Measurements from ENCODE around the gene GRIA3.
"Not testable (repeated sequence)": the region's sequence is repeated elsewhere in the genome, so short reads cannot be mapped to it uniquely, and the experiment has no call there.

Gene GRIA3

DNA sequence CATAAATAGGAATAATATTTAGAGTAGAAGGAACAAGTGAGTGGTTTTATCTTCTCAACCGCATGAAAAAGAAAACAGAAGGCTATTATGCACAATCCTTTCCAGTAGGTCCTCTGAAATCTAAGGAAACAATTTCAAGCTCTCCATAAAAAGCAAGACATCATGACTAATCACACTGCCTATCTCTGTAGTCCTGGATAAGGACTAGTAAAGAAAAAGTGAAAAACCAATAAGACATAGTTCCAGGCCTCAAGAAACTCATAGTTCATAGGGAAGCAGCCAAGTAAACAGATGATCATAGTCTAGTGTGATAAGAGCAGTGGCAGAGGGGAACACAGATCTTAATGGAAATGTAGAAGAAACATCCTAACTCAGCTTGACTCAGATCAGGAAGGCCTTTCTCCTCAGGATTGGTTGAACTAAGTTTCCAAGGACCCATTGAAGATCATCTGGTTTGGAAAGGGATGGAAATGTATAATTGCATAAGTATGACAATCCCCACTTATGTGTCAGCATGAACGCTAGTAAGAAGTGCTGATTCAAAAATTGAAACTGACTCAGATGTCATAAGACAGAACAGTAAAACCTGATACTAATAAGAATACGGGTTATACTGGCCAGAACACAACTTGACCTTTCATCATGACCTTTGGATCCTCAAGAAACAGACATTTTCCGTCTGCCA, 155.3 kb downstream of the GRIA3 start:
- Histone ChIP-seq H3K36me3 (ENCODE audit: insufficient read depth, low read length) (no peaks in the 10 kb centered on the region), H3K27ac (ENCODE audit: low read depth, low read length) (peak overlapping the region; percentile 88), H3K4me1 (ENCODE audit: control insufficient read depth, insufficient read depth, low read length, unreplicated experiment) (peaks cover 17% of the 10 kb centered on the region), H3K4me3 (ENCODE audit: low read depth, low read length) (no peak overlapping the region), H3K79me2 (ENCODE audit: control insufficient read depth, insufficient read depth, low read length, unreplicated experiment) (no peaks in the 10 kb centered on the region), H3K27me3 (ENCODE audit: insufficient read depth, low read length) (no peaks in the 10 kb centered on the region), H2AFZ (ENCODE audit: low read length, unreplicated experiment) (no peak overlapping the region)

DNA sequence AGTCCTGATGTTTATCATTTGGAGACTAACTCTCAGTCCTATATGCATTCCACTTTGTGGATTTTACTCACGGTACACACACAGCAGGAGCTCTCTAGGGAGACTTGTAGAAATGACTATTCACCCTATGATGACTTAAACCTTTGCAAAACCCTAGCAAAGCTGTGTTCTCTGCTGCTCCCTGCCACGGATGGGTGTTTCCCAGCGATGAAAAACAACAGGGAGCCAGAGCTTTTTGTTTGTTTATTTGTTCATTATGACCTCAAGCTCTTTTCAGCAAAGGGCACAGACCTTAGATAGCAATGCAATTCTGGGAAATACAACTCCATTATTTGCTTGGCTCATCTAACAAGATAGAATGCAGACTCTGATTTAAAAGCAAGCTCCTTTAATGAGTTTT, 156.6 kb downstream of the GRIA3 start:
- H3K36me3 ChIP-seq (ENCODE audit: insufficient read depth, low read length), result no peaks in the 10 kb centered on the region
- peak overlapping the region; percentile 88 for H3K27ac ChIP-seq (ENCODE audit: low read depth, low read length)
- H3K4me3 ChIP-seq (ENCODE audit: low read depth, low read length), result no peak overlapping the region
- H3K27me3 ChIP-seq (ENCODE audit: insufficient read depth, low read length), result no peaks in the 10 kb centered on the region
- H3K4me1 ChIP-seq (ENCODE audit: control insufficient read depth, insufficient read depth, low read length, unreplicated experiment), result peaks cover 17% of the 10 kb centered on the region
- H2AFZ ChIP-seq (ENCODE audit: low read length, unreplicated experiment), result no peak overlapping the region
- H3K79me2 ChIP-seq (ENCODE audit: control insufficient read depth, insufficient read depth, low read length, unreplicated experiment), result no peaks in the 10 kb centered on the region

DNA sequence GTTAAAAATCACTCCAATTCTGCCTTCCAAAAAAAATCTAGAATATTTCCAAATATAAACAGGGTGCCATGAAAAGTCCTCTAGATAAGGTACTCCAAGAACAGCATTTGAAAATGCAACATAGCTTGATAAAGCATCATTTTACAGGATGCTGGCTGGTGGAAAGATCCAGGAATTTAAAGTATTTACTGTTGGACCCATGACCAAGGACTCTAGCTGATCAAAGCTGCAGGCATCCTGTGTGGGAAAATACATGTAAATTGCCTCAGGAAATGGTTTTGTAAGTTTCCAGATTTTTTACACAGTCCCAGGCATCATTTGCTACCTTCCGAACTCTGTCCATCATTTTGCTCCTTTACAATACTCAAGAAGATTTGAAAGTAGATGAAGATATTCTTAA, 164.4 kb downstream of the GRIA3 start:
- no peak overlapping the region for H3K27ac ChIP-seq (ENCODE audit: low read depth, low read length)
- H3K4me3 ChIP-seq (ENCODE audit: low read depth, low read length), result no peak overlapping the region
- no peaks in the 10 kb centered on the region for H3K27me3 ChIP-seq (ENCODE audit: insufficient read depth, low read length)
- no peaks in the 10 kb centered on the region for H3K79me2 ChIP-seq (ENCODE audit: control insufficient read depth, insufficient read depth, low read length, unreplicated experiment)
- no peaks in the 10 kb centered on the region for H3K36me3 ChIP-seq (ENCODE audit: insufficient read depth, low read length)
- H3K4me1 ChIP-seq (ENCODE audit: control insufficient read depth, insufficient read depth, low read length, unreplicated experiment), result no peaks in the 10 kb centered on the region
- no peak overlapping the region for H2AFZ ChIP-seq (ENCODE audit: low read length, unreplicated experiment)

DNA sequence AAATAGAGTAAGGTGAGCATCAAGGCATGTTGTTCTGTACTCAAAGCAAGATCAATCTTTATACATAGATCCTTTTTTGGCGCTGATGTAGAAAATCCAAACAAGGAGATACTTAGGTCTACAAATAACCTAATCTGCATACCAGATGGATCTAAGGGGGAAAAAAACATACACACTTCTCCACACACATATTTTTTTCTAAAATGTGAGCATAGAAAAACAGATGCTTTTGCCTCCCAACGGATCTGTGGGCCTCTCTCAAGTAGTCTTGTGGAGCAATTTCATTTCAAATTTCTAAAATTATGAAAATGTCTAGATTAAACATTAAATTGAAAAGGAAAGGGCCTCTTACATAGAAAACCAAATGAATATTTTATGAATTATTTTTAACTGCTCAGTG, 166.1 kb downstream of the GRIA3 start:
- H3K79me2 ChIP-seq (ENCODE audit: control insufficient read depth, insufficient read depth, low read length, unreplicated experiment), result no peaks in the 10 kb centered on the region

DNA sequence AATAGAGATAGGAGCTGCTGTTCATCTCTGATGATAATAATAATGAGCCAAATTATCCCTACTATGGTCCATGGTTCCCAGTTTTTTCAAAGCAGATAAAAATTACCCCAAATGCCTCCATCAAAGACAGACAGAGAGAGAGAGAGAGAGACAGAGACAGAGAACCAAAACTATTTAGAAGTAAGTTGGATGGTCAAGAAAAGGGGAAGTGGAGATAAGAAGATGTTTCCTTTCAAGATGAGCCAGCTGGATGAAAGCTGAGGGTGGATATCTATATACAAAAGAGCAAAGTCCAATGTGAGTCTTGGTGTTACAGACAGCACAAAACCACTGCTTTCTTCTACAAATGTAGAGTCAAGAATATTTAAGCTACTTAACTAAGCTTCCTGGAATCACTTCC, 173.9 kb downstream of the GRIA3 start:
- H3K27me3 ChIP-seq (ENCODE audit: insufficient read depth, low read length), result no peaks in the 10 kb centered on the region
- H3K27ac ChIP-seq (ENCODE audit: low read depth, low read length), result no peak overlapping the region
- no peaks in the 10 kb centered on the region for H3K4me1 ChIP-seq (ENCODE audit: control insufficient read depth, insufficient read depth, low read length, unreplicated experiment)
- no peaks in the 10 kb centered on the region for H3K79me2 ChIP-seq (ENCODE audit: control insufficient read depth, insufficient read depth, low read length, unreplicated experiment)
- H2AFZ ChIP-seq (ENCODE audit: low read length, unreplicated experiment), result no peak overlapping the region
- H3K4me3 ChIP-seq (ENCODE audit: low read depth, low read length), result no peak overlapping the region
- H3K36me3 ChIP-seq (ENCODE audit: insufficient read depth, low read length), result no peaks in the 10 kb centered on the region

More for the DNA sequence above, 166.1 kb downstream of the GRIA3 start:
- H3K27me3 ChIP-seq (ENCODE audit: insufficient read depth, low read length), result no peaks in the 10 kb centered on the region
- H3K4me1 ChIP-seq (ENCODE audit: control insufficient read depth, insufficient read depth, low read length, unreplicated experiment), result no peaks in the 10 kb centered on the region
- H2AFZ ChIP-seq (ENCODE audit: low read length, unreplicated experiment), result no peak overlapping the region
- no peak overlapping the region for H3K4me3 ChIP-seq (ENCODE audit: low read depth, low read length)
- H3K36me3 ChIP-seq (ENCODE audit: insufficient read depth, low read length), result no peaks in the 10 kb centered on the region
- H3K27ac ChIP-seq (ENCODE audit: low read depth, low read length), result no peak overlapping the region

DNA sequence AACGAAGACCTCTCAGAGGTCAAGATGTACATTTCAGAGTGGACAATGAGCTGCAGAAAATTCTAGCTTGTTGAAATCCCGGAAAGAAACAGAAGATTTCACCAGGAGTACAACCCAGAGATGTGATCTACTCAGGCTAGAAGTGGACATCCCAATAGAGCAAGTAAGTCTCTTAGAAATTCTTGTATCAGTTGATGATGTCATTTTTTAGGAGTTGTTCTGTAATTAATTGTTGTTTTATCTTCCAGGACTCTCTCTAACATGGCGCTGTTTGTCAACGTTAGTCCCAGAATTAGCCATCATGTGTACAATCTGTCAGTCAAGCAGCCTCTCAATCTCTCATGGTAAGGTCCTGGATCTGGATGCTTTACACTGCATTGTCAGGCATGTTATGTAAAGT, 174.4 kb downstream of the GRIA3 start:
- no peak overlapping the region for H3K27ac ChIP-seq (ENCODE audit: low read depth, low read length)
- no peaks in the 10 kb centered on the region for H3K4me1 ChIP-seq (ENCODE audit: control insufficient read depth, insufficient read depth, low read length, unreplicated experiment)
- H3K4me3 ChIP-seq (ENCODE audit: low read depth, low read length), result no peak overlapping the region
- H3K79me2 ChIP-seq (ENCODE audit: control insufficient read depth, insufficient read depth, low read length, unreplicated experiment), result no peaks in the 10 kb centered on the region
- no peak overlapping the region for H2AFZ ChIP-seq (ENCODE audit: low read length, unreplicated experiment)
- no peaks in the 10 kb centered on the region for H3K27me3 ChIP-seq (ENCODE audit: insufficient read depth, low read length)
- no peaks in the 10 kb centered on the region for H3K36me3 ChIP-seq (ENCODE audit: insufficient read depth, low read length)

DNA sequence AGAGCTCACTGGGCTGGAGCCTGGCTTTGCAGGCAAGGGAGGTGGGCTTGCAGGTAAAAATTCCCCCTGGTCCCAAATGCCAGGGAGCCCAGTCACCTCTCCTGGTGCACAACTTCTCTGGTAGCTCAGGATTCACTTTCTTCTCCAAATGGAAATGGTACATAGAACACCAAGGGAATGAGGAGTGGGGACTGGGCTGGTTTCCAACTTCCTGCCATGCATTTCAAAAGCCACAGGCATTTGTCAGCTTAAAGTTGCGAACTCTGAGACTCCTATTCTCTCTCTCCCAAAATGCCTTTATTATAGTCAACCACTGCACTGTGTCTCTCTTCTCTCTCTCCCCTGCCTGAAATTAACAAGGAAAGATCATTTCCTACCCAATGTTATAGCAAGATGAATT, 177.3 kb downstream of the GRIA3 start:
- Histone ChIP-seq H3K79me2 (ENCODE audit: control insufficient read depth, insufficient read depth, low read length, unreplicated experiment) (no peaks in the 10 kb centered on the region), H3K27ac (ENCODE audit: low read depth, low read length) (no peak overlapping the region), H3K4me1 (ENCODE audit: control insufficient read depth, insufficient read depth, low read length, unreplicated experiment) (no peaks in the 10 kb centered on the region), H3K36me3 (ENCODE audit: insufficient read depth, low read length) (no peaks in the 10 kb centered on the region), H3K4me3 (ENCODE audit: low read depth, low read length) (no peak overlapping the region), H2AFZ (ENCODE audit: low read length, unreplicated experiment) (no peak overlapping the region), H3K27me3 (ENCODE audit: insufficient read depth, low read length) (no peaks in the 10 kb centered on the region)

DNA sequence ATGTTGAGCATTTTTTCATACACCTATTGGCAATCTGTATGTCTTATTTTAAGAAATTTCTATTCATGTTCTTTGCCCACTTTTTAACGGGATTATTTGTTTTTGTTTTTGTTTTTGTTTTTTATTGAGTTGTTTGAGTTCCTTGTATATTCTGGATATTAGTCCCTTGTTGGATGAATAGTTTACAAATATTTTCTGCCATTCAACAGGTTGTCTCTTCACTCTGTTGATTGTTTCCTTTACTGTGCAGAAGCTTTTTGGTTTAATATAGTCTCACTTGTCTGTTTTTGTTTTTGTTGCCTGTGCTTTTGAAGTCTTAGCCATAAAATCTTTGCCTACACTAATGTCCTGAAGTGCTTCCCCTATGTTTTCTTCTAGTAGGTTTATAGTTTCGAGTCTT, 202.1 kb downstream of the GRIA3 start:
- not testable (repeated sequence) for H3K4me1 ChIP-seq (ENCODE audit: control insufficient read depth, insufficient read depth, low read length, unreplicated experiment); H3K4me3 ChIP-seq (ENCODE audit: low read depth, low read length); H3K79me2 ChIP-seq (ENCODE audit: control insufficient read depth, insufficient read depth, low read length, unreplicated experiment); H3K27me3 ChIP-seq (ENCODE audit: insufficient read depth, low read length); H3K27ac ChIP-seq (ENCODE audit: low read depth, low read length); H3K36me3 ChIP-seq (ENCODE audit: insufficient read depth, low read length); H2AFZ ChIP-seq (ENCODE audit: low read length, unreplicated experiment)

DNA sequence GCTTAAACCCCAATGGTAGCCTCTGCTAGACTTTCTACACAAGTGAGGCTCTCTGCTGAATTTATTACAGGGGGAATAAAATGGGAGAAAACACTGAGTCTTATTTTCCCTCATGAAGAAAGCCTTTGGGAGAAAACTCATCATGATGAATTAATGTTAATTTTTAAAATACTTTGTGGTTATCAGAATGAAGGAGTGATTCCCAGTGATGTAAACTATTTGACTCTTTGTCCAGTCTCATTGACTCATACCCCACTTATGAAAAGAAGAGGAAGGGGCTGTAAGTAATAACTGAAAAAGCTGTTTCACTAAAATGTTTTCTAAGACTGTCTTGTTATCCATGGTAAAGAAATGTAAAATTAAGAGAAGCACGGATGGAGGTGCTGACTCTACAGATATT, 208.8 kb downstream of the GRIA3 start:
- H3K27ac ChIP-seq (ENCODE audit: low read depth, low read length), result no peak overlapping the region
- H3K4me1 ChIP-seq (ENCODE audit: control insufficient read depth, insufficient read depth, low read length, unreplicated experiment), result no peaks in the 10 kb centered on the region
- H3K27me3 ChIP-seq (ENCODE audit: insufficient read depth, low read length), result no peaks in the 10 kb centered on the region
- no peak overlapping the region for H2AFZ ChIP-seq (ENCODE audit: low read length, unreplicated experiment)
- H3K4me3 ChIP-seq (ENCODE audit: low read depth, low read length), result no peak overlapping the region
- no peaks in the 10 kb centered on the region for H3K79me2 ChIP-seq (ENCODE audit: control insufficient read depth, insufficient read depth, low read length, unreplicated experiment)
- no peaks in the 10 kb centered on the region for H3K36me3 ChIP-seq (ENCODE audit: insufficient read depth, low read length)

DNA sequence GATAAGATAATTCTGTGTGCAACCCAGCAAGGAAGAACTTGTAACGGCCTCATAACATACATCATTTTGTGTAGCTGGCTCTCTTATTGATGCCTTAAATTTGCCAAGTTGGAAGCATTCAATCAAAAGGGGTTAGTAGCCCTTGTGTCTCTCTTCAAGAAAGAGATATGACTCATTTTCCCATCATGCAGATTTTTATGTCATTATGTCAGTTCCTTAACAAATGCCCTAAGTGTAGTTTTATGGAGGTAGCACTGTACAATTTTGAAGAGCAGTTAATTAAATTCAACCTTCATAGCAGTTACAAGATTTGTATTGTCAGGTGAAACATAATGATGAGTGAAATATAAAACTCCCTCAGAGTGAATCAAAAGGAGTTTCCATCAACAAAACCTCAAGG, 215.6 kb downstream of the GRIA3 start:
- H3K79me2 ChIP-seq (ENCODE audit: control insufficient read depth, insufficient read depth, low read length, unreplicated experiment), result no peaks in the 10 kb centered on the region
- H3K36me3 ChIP-seq (ENCODE audit: insufficient read depth, low read length), result no peaks in the 10 kb centered on the region
- peaks cover 4% of the 10 kb centered on the region for H3K4me1 ChIP-seq (ENCODE audit: control insufficient read depth, insufficient read depth, low read length, unreplicated experiment)
- H3K27ac ChIP-seq (ENCODE audit: low read depth, low read length), result no peak overlapping the region
- H2AFZ ChIP-seq (ENCODE audit: low read length, unreplicated experiment), result no peak overlapping the region
- no peak overlapping the region for H3K4me3 ChIP-seq (ENCODE audit: low read depth, low read length)
- H3K27me3 ChIP-seq (ENCODE audit: insufficient read depth, low read length), result no peaks in the 10 kb centered on the region

DNA sequence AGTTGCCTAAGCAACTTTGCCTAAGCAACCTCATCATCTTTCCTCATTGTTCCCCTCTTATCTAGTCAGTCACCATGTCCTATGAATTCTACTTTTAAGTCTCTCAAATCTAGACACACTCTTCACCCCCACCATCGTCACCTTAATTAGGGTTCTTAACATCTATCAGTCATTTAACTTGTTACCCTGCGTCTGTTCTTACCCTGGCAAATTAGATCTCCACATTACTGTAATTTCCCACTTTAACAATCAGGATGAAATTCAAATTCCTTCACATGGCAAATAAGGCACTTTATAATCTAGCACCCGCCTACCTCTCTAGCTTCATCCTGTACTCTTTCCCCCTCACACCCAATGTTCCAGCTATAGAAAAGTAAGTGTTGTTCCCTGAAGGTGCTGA, 221.2 kb downstream of the GRIA3 start:
- no peaks in the 10 kb centered on the region for H3K36me3 ChIP-seq (ENCODE audit: insufficient read depth, low read length)
- no peak overlapping the region for H3K27ac ChIP-seq (ENCODE audit: low read depth, low read length)
- H3K4me3 ChIP-seq (ENCODE audit: low read depth, low read length), result no peak overlapping the region
- H3K79me2 ChIP-seq (ENCODE audit: control insufficient read depth, insufficient read depth, low read length, unreplicated experiment), result no peaks in the 10 kb centered on the region
- H3K4me1 ChIP-seq (ENCODE audit: control insufficient read depth, insufficient read depth, low read length, unreplicated experiment), result no peaks in the 10 kb centered on the region
- no peak overlapping the region for H2AFZ ChIP-seq (ENCODE audit: low read length, unreplicated experiment)
- no peaks in the 10 kb centered on the region for H3K27me3 ChIP-seq (ENCODE audit: insufficient read depth, low read length)

Measured in ACC112 (cell line).